Suprapubic skin (tissue), 4 donors: ENCODE data around the gene IGSF8.

Experiments used
- POLR2A ChIP-seq, 2 donors: fragments of 450-650 bp; IDR thresholded peaks; one replicate each; pipeline ENCODE4 v1.6.1; 2017; ENCODE audit warnings: antibody characterized with exemption in 2 of 2, mild to moderate bottlenecking in 2 of 2, moderate library complexity in 2 of 2
- POLR2AphosphoS5 ChIP-seq, 3 donors: sonication (generic); formaldehyde crosslinking; IDR thresholded peaks; one replicate each; pipeline ENCODE4 v1.6.1; 2017; ENCODE audit warnings: antibody characterized with exemption in 3 of 3

GRCh38 chr1:160121388-160121787, 23.0 kb upstream of the IGSF8 start:
- TF ChIP-seq POLR2AphosphoS5 (IDR thresholded peaks at IDR 0.05): no peak
- no peak for TF ChIP-seq POLR2A (IDR thresholded peaks at IDR 0.05)
